ENCODE results near the gene SLC35E2B.
"Not testable (repeated sequence)": the region's sequence is repeated elsewhere in the genome, so short reads cannot be mapped to it uniquely, and the experiment has no call there.

The SLC35E2B gene

DNA sequence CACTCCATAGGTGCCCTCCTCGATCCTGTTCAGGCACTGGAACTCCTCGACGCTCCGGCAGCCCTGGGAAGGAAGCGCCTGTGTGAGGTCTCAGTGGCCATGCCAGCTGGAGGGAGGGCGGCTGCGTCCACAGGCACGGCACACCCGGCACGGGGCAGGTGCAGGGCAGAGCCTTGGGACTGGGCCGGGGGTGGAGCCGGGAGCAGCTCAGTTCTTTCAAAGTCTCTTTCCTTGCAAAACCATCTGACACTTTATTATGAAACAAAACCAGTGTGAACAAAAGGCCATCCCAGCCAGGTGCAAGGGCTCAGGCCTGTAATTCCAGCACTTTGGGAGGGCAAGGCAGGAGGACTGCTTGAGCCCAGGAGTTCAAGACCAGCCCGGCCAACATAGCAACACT lies 54.1 kb downstream of the SLC35E2B start:
- DNase-seq (ENCODE audit: low spot score): not testable (repeated sequence)

DNA sequence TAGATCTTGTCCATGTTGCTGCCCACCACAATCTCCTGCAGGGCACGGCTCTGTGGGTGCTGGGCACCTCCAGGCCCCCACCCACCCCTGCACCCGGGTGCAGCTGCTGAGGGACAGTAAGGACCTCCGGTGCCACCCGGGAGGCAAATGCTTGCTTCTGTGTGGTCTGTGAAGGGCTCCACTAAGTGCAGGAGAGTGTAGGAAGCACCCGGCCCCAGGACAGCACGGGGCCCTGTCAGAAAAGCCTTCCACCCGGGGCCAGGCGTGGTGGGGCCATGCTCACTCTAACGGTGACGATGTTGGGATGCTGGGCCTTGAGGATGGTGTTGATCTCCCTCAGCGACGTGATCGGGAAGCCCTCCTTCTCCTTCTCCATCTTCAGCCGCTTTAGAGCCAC lies 55.1 kb downstream of the SLC35E2B start:
- not testable (repeated sequence) for DNase-seq (ENCODE audit: low spot score)

DNA sequence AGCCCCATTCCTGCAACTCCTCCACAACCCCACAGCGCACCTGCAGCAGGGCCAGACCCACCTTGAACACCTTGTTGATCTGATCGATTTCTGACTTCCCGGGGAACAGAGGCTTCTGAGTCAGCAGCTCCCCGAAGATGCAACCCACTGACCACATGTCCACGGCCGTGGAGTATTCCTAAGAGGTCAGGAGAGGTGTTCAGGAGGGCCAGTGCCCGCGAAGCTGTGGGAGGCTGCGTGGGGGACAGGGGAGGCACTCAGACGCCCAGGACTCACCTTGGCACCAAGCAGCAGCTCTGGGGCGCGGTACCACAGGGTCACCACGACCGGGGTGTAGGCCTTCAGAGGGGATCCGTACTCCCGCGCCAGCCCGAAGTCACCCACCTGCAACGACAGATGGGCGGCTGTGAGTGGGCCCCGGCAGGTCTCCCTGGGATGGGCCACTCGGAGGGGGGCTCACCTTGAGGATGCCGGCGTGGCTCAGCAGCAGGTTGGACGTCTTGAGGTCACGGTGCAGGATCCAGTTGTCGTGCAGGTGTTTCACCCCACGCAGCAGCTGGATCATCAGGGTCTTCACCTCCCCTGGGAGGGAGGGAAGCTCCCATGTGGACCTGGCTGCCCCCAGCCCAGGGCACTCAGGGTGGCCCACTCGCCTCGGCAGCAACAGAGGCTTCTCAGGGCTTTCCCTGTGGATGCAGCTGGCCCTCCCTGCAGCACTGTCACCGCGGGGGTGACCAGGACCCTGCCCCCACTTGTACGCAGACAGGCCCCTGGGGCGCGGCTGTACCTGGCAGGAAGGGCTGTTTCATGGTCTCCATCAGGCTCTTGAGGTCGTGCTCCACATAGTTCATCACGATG lies 55.7 kb downstream of the SLC35E2B start:
- DNase-seq (ENCODE audit: low spot score): not testable (repeated sequence)

DNA sequence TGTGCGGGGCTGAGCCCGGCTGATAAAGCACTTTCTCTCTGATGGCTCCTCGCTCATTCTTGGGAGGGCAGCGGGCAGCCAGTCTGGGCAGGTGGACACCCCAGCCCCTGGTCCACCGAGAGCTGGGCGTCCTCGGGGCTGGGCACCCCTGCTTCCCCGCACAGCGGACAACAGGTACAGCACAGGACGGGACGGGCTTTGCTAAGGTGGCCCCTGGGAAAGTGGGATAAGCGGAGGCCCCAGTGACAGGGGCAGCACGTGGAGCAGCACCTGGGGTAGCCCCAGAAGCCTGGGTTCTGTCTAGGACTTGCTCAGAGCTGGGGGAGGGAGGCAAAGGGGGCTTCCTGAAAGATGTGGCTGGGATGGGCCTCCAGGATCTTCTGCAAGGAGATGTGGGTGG lies 58.0 kb downstream of the SLC35E2B start:
- not testable (repeated sequence) for DNase-seq (ENCODE audit: low spot score)

DNA sequence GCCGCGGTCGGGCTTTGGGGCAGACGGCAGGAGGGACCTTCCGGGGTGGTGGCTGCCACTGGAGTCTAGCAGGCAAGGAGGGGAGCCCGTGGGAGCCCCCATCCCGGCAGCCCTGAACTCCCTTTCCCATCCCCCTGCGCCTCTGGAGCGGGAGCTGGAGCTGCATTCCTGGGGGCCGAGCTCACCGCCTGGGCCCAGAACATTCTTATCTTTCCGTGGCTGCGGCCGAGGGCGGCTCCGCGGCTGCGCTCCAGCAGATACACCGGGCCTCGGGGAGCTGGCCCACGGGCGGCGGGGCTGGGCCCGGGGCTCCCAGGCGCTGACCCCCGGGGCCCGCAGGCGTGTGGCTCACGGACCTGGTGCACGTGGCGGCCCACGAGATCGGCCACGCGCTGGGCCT lies 59.2 kb downstream of the SLC35E2B start:
- DNase-seq (ENCODE audit: low spot score): not testable (repeated sequence)

DNA sequence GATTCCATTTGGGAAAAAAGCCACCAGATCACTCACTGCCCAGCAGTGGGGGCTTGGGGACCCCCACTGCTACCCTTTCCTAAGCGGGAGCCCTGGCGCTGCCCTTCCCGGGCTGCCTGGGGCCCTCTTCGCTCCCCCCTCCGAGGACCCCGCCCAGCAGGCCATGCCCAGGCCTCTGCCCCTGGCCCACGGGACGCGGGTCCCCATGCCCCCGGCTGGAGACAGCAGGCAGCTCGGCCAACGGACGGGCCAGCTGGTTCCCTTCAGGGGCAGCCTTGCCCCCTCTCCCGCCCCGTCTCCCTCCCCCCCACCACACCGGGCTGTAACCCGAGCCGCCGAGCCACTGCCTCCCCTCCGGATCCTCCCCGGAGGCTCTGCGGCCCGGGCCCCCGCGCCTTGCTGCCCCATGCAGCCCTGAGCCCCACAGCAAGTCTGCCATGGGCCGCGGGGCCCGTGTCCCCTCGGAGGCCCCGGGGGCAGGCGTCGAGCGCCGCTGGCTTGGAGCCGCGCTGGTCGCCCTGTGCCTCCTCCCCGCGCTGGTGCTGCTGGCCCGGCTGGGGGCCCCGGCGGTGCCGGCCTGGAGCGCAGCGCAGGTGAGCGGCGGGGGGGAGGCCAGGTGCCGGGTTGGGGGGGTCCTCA lies 60.7 kb downstream of the SLC35E2B start, which contains the start of gene MMP23B:
MMP23B (plus strand) TSS at position 392 of the 639 bp plus-strand sequence; CDS start at position 438, 46 bp downstream.
- peak; percentile 53 for DNase-seq (ENCODE audit: low spot score)

DNA sequence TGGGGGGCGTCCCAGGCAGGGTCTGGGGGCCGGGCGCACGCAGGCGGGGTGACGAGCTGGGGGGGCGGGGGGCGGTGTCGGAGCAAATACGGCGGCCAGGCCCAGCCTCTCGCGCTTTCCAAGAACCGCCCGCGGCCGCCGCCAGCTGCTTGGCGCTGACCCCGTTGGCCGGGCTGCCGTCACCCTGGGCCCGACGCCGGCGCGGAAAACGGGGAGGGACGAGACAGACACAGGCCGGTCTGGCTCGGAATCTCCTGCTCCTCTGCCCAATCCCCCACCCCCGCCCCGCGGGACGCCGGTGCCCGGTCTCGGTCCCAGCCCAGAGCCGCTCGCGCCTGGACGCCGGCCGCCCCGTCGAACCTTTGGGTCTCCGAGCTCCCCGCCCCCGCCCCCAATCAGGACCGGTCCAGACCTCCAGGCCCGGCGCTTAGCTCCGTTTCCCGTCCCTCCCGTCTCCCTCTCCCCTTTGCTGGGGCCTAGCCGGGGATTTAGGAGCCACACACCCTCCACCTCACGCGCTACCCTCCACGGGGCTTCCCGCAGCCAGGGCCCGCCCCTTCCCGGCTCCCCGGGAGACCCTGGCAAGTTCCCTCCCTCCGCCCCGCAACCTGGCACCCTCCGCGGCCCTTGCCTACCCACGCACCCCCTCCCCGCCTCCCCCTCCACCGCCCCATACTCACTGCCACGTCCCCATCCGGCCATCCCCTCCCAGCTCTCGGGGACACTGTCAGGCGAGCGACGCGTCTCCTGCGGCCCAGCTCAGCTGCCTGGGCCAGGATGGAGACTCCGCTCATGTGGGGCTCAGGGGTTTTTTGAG lies 61.4 kb downstream of the SLC35E2B start:
- no peak for DNase-seq (ENCODE audit: low spot score)

DNA sequence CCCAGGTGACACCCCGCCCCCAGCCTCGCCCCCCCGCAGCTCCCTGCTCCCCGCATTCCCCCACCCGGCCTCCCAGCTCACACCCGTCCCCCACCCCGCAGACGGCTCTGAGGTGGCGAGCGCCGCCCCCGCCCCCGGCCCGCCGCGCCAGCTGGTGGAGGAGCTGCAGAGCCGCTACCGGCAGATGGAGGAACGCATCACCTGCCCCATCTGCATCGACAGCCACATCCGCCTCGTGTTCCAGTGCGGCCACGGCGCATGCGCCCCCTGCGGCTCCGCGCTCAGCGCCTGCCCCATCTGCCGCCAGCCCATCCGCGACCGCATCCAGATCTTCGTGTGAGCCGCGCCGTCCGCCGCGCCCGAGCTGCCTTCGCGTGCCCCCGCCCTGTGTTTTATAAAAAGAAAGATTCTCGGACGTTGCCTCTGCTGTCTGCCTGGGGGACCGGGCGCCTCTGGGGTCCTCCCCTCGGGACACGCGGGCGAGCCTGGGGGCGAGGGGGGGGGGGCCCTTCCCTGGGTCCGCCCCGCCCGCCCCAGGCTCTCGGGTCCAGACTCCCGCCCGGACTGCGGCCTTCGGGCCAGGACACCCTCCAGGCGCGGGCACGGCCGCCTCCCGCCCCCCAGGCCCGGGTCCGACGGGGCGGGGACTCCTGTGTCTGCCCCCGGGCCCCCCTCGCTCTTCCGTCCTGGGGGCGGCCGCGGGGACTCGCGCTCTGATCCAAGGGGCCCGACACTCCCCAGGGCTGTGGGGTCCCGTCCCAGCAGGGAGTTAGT lies 62.2 kb downstream of the SLC35E2B start:
- DNase-seq (ENCODE audit: low spot score): no peak

DNA sequence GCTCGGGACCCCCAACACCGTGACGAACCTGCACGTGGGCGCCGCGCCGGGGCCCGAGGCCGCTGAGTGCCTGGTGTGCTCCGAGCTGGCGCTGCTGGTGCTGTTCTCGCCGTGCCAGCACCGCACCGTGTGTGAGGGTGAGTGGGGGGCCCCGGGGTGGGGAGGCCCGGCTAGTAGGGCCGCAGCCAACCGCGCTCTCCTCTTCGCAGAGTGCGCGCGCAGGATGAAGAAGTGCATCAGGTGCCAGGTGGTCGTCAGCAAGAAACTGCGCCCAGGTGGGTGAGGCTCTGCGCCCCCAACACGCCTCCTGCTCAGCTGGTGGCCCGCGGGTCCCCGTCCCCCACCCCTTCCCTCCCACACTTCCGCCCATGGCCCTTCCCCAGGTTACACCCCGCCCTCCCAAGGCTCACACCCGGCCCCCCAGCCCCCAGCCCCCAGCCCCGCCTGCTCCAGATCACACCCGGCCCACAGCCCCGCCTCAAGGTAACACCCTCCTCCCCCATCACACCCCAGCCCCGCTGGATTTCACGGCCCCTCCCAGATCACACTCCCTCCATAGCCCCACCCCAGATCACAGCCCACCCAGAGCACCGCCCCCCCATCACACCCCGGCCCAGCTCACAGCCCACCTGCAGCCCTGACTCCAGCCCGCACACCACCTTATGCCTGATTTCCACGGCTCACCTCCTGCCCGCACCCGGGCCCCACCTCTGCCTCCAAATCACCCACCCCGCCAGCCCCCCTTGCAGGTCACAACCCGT lies 63.0 kb downstream of the SLC35E2B start:
- no peak for DNase-seq (ENCODE audit: low spot score)

DNA sequence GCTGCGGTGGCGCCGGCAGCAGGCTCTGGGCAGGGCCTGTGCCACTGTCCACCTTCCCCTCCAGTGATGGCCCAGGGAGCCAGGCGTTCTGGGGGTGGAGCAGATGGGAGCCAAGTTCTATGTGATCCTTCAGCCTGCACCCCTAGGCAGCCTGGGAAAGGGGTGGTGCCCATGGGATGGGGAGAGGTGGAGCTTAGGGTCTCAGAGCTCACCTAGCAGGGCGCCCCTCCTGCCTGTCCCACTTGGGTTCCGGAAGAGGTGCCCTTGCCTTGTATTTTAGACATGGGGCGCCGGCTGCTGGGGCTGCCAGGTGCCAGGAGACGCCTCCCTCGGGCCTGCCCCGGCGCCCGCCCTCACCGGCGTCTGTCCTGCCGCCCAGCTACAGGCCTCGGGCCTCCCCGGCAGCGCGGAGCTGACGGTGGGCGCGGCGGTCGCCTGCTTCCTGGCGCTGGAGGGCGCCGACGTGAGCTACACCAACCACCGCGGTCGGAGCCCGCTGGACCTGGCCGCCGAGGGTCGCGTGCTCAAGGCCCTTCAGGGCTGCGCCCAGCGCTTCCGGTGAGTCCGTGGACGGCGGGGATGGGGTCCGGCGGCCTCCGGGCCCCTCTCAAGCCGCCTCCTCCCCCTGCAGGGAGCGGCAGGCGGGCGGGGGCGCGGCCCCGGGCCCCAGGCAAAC lies 63.7 kb downstream of the SLC35E2B start:
- DNase-seq (ENCODE audit: low spot score): no peak

DNA sequence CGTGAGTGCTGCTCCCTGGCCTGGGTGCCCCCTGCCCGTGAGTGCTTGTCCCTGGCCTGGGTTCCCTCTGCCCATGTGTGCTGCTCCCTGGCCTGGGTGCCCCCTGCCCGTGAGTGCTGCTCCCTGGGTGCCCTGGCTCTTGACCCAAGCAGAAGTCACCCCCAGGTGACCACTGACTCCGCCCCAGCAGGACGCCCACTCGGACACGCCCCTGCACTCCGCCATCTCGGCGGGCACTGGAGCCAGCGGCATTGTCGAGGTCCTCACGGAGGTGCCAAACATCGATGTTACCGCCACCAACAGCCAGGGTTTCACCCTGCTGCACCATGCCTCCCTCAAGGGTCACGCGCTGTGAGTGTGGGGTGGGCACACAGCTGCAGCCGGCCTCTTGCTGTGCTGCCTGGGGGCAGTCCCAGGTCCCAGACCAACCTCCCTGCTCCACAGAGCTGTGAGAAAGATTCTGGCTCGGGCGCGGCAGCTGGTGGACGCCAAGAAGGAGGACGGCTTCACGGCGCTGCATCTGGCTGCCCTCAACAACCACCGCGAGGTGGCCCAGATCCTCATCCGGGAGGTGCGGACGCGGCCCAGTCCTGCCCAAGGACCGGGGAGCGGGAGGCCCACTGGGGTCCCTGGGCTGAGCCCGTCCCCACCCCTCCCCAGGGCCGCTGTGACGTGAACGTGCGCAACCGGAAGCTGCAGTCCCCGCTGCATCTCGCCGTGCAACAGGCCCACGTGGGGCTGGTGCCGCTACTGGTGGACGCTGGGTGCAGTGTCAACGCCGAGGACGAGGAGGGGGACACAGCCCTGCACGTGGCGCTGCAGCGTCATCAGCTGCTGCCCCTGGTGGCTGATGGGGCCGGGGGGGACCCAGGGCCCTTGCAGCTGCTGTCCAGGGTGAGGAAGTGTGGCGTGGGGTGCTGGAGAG lies 64.5 kb downstream of the SLC35E2B start:
- no peak for DNase-seq (ENCODE audit: low spot score)

DNA sequence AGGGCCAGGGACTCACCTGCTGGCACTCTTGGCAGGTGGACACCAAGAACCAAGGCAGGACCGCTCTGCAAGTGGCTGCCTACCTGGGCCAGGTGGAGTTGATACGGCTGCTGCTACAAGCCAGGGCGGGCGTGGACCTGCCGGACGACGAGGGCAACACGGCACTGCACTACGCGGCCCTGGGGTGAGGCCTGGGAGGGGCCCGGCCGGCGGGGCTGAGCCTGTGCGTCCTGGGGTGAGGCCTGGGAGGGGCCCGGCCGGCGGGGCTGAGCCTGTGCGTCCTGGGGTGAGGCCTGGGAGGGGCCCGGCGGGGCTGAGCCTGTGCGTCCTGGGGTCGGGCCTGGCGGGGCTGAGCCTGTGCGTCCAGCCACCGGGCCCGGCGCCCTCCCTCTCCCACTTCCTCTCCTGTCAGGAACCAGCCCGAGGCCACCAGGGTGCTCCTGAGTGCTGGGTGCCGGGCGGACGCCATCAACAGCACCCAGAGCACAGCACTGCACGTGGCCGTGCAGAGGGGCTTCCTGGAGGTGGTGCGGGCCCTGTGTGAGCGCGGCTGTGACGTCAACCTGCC lies 65.2 kb downstream of the SLC35E2B start:
- DNase-seq (ENCODE audit: low spot score): no peak

DNA sequence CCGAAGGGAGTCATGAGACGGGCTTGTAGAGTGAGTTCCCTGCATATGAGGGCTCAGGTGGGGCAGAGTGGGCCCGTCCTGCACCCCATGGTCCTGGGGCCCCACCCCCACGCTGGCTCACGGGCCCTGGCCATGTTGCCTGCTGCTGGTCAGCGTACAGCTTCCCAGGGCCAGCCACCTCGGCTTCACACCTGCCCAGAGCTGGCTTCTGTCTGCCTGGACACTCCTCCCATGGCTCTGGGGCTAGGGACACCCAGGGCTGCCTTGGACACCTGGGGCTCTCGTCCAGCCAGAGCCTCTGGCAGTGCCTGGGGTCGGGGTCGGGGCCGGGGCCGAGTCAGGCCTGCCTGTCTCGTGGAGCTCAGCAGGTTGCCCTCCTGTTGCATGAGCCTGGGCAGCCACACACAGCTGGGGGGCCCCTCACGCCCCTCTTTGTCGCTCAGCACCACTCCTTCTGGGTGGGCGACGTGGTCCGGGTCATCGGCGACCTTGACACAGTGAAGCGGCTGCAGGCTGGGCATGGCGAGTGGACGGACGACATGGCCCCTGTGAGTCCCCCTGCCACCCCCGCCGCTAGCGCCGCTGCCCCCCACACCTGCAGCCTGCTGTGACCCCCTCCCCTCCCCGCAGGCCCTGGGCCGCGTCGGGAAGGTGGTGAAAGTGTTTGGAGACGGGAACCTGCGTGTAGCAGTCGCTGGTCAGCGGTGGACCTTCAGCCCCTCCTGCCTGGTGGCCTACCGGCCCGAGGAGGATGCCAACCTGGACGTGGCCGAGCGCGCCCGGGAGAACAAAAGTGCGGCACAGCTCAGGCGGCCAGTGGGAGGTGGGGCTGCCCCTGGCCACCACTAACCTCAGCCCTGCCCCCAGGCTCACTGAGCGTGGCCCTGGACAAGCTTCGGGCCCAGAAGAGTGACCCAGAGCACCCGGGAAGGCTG lies 66.1 kb downstream of the SLC35E2B start:
- no peak for DNase-seq (ENCODE audit: low spot score)

DNA sequence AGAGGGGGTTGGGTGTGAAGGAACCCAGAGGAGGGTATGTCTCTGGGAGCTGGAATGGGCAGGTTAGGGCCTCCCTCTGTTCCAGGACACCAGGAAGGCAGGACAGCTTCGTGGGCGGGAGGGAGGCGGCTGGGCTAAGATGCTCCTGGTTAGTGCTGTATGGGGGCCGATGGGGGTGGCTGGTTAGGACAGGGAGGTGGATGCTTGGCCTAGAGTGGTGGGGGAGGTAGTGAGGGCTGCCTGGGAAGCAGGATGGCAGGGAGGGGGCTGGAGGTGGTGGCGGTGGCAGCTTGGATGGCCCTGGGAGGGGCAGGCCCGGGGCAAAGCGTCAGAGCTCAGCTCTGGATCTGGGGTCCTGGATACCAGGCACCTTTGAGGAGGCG lies 66.8 kb downstream of the SLC35E2B start:
- no peak for DNase-seq (ENCODE audit: low spot score)

DNA sequence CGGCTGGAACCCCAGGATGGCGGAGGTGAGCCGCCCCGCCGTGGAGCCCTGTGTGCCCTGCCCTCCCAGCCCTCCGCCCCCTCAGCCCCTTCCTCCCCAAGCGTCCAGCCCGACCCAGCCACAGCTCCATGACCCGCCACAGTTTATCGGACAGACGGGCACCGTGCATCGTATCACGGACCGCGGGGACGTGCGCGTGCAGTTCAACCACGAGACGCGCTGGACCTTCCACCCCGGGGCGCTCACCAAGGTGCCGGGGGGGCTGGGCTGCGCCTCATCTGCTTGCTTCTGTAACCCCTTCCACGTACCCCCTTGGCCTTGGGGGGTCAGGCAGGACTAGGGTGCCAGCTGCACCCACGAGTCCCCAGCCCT lies 67.2 kb downstream of the SLC35E2B start:
- no peak for DNase-seq (ENCODE audit: low spot score)

DNA sequence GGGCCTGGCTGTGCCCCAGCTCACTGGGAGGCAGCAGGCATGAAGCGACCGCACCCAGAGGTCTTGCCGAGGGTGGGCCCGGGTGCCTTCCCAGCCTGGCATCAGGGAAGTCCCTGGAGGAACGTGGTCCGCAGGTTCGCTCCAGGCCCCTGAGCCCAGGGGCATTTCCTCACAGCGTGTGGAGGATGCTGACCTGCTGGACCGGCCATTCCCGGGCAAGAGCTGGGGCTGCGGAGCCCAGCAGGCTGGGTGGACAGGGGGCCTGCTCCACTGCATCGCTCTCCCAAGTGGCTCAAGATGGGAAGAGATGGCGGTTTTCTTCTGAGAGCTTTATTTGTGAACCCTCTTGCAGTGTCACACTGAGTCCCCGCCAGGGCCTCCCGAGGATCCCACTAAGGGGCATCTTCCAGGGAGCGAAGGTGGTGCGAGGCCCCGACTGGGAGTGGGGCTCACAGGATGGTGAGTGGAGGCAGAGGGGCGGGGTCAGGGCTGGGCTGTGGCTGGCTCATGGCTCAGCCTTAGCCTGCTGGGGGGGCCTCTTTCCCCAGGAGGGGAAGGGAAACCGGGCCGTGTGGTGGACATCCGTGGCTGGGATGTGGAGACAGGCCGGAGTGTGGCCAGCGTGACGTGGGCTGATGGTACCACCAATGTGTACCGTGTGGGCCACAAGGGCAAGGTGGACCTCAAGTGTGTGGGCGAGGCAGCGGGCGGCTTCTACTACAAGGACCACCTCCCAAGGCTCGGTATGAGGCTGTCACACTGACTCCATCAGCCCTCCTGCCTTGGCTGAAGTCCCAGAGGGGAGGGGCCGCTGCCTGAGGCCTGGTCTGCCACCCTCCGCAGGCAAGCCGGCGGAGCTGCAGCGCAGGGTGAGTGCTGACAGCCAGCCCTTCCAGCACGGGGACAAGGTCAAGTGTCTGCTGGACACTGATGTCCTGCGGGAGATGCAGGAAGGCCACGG lies 67.9 kb downstream of the SLC35E2B start:
- no peak for DNase-seq (ENCODE audit: low spot score)

Measured in hepatic stellate cell (primary cell).